IMR-90 (cell line): ENCODE measurements around the gene MYL11.

Source experiments
- BHLHE40 ChIP-seq: fragments of 150-350 bp; IDR thresholded peaks from 2 replicates; pipeline ENCODE4 v1.6.1; 2016; ENCODE audit warnings: mild to moderate bottlenecking, low read depth, low read length
- CTCF ChIP-seq: conservative IDR thresholded peaks from 2 replicates; pipeline ENCODE4 v1.5.1; 2012; ENCODE audit warnings: mild to moderate bottlenecking, low read depth, low read length, improper control_type of control experiment
- MXI1 ChIP-seq: IDR thresholded peaks from 2 replicates; pipeline ENCODE4 v1.6.1; 2012; ENCODE audit warnings: low read depth, mild to moderate bottlenecking, low read length, moderate library complexity, borderline replicate concordance
- POLR2A ChIP-seq: IDR thresholded peaks from 2 replicates; pipeline ENCODE4 v1.6.1; 2012; ENCODE audit warnings: mild to moderate bottlenecking, low read depth, low read length
- RFX5 ChIP-seq: IDR thresholded peaks from 2 replicates; pipeline ENCODE4 v1.8.0; 2012; ENCODE audit warnings: low read depth, mild to moderate bottlenecking, low read length, moderate library complexity
- USF2 ChIP-seq: fragments of 150-350 bp; IDR thresholded peaks from 2 replicates; pipeline ENCODE4 v1.6.1; 2017; ENCODE audit warnings: mild to moderate bottlenecking, antibody characterized with exemption, low read length, low read depth

GRCh38 chr16:30399435-30400186, 25.0 kb downstream of the MYL11 start:
- no peak for TF ChIP-seq CTCF
- TF ChIP-seq MXI1 = no peak
- no peak for TF ChIP-seq RFX5
- TF ChIP-seq POLR2A = no peak
- no peak for TF ChIP-seq USF2
- no peak for TF ChIP-seq BHLHE40
